Endodermal cell (in vitro differentiated cells): ENCODE results near the gene RYR2. TPM values are rescaled to one million over a fixed set of nuclear protein-coding genes. Genes with fewer than 3 reads are reported as not detected.

Experiments
- DNase-seq: peaks from one replicate; pipeline ENCODE4 v3.0.0-alpha.2; 2017
- H3K27ac ChIP-seq: 2 replicates; pipeline ENCODE4 v1.5.1; 2013; ENCODE audit warnings: mild to moderate bottlenecking, low read depth, low read length, moderate library complexity
- H3K27me3 ChIP-seq: 2 replicates; pipeline ENCODE4 v1.6.1; 2013; ENCODE audit warnings: mild to moderate bottlenecking, low read length, moderate library complexity; ENCODE audit not compliant: insufficient read depth, control insufficient read depth, poor library complexity, severe bottlenecking
- H3K36me3 ChIP-seq: 2 replicates; pipeline ENCODE4 v1.7.0; 2013; ENCODE audit warnings: mild to moderate bottlenecking, low read length, moderate library complexity; ENCODE audit not compliant: control insufficient read depth, insufficient read depth
- H3K4me1 ChIP-seq: one replicate; pipeline ENCODE4 v1.7.0; 2013; ENCODE audit warnings: low read length; ENCODE audit not compliant: control insufficient read depth, insufficient read depth
- H3K4me3 ChIP-seq: 2 replicates; pipeline ENCODE4 v1.5.1; 2013; ENCODE audit warnings: mild to moderate bottlenecking, low read length, moderate library complexity
- H3K9ac ChIP-seq: 2 replicates; pipeline ENCODE4 v1.6.1; 2013; ENCODE audit warnings: mild to moderate bottlenecking, low read length, moderate library complexity; ENCODE audit not compliant: poor library complexity, severe bottlenecking; ENCODE audit errors: extremely low read depth
- H3K9me3 ChIP-seq: 2 replicates; pipeline ENCODE4 v1.6.1; 2013; ENCODE audit warnings: mild to moderate bottlenecking, low read length, moderate library complexity; ENCODE audit not compliant: control insufficient read depth
- H3K27ac Mint-ChIP-seq: 2 replicates; pipeline ENCODE4 v1.8.0; 2020; ENCODE audit warnings: mixed read lengths
- H3K27me3 Mint-ChIP-seq: 2 replicates; pipeline ENCODE4 v1.8.0; 2021; ENCODE audit warnings: mild to moderate bottlenecking, mixed read lengths; ENCODE audit not compliant: insufficient read depth
- H3K36me3 Mint-ChIP-seq: 2 replicates; pipeline ENCODE4 v1.8.0; 2020; ENCODE audit warnings: low read depth, mixed read lengths
- H3K4me1 Mint-ChIP-seq: 2 replicates; pipeline ENCODE4 v1.8.0; 2020; ENCODE audit warnings: mixed read lengths
- H3K4me3 Mint-ChIP-seq: 2 replicates; pipeline ENCODE4 v1.8.0; 2020; ENCODE audit warnings: mild to moderate bottlenecking, moderate library complexity, mixed read lengths
- H3K9me3 Mint-ChIP-seq: 2 replicates; pipeline ENCODE4 v1.8.0; 2020; ENCODE audit warnings: mild to moderate bottlenecking, mixed read lengths
- CTCF ChIP-seq: fragments of 200-600 bp; sonication (generic); conservative IDR thresholded peaks from 2 replicates; pipeline ENCODE4 v1.5.0; 2021; ENCODE audit warnings: antibody characterized with exemption, mild to moderate bottlenecking
- WGBS, 2 experiments: methylation state at CpG; one replicate each; pipeline versions ENCODE4 v1.1.5 to v1.1.7; 2013; ENCODE audit warnings: missing lambda C conversion rate in 2 of 2, mixed read lengths in 1 of 2; ENCODE audit not compliant: insufficient coverage in 1 of 2, insufficient read length in 1 of 2; 5-methylcytosine and 5-hydroxymethylcytosine counted together
- total RNA-seq, 2 donors: library from RNA; stranded (reverse); fragmentation: NEBNext Ultra II Directional in 1 of 2; extraction: Animal tissue kit (Norgen Biotek cat#: 25700) in 1 of 2; gene quantifications; 2 replicates in 1 of 2; 3 replicates in 1 of 2; pipeline ENCODE4 v1.2.1, GENCODE V29; 2021

Gene RYR2
- total RNA-seq, 2 donors from 2014 or later, result 0.95 to 2.4 TPM

- no peak for DNase-seq
- Histone ChIP-seq H3K9ac (no peak overlapping the region), H3K9me3 (no peaks in the 10 kb centered on the region), H3K4me1 (peaks cover 7% of the 10 kb centered on the region), H3K36me3 (no peaks in the 10 kb centered on the region), H3K4me3 (no peak overlapping the region), H3K27me3 (no peaks in the 10 kb centered on the region), H3K27ac (no peak overlapping the region)
- Mint-ChIP-seq H3K36me3 (no peaks in the 10 kb centered on the region), H3K27me3 (no peaks in the 10 kb centered on the region), H3K4me3 (no peak overlapping the region), H3K9me3 (no peaks in the 10 kb centered on the region), H3K27ac (no peak overlapping the region), H3K4me1 (no peaks in the 10 kb centered on the region)
- no peak for TF ChIP-seq CTCF
- WGBS, 2 experiments, result 77 to 86% methylated on average over 4 of the region's 4 CpGs
These were observed 162.9 kb downstream of the RYR2 start for GRCh38 chr1:237204841-237205240.

GRCh38 chr1:237205400-237206064 is 163.5 kb downstream of the RYR2 start:
- Histone ChIP-seq H3K9ac (no peak overlapping the region), H3K4me1 (peaks cover 6% of the 10 kb centered on the region), H3K9me3 (no peaks in the 10 kb centered on the region), H3K4me3 (no peak overlapping the region), H3K27me3 (no peaks in the 10 kb centered on the region), H3K27ac (no peak overlapping the region), H3K36me3 (no peaks in the 10 kb centered on the region)
- Mint-ChIP-seq H3K27ac (no peak overlapping the region), H3K4me3 (no peak overlapping the region), H3K36me3 (no peaks in the 10 kb centered on the region), H3K27me3 (no peaks in the 10 kb centered on the region), H3K4me1 (no peaks in the 10 kb centered on the region), H3K9me3 (no peaks in the 10 kb centered on the region)
- TF ChIP-seq CTCF, result no peak
- no peak for DNase-seq
- 88% methylated on average over 10 to 14 of the region's 14 CpGs for WGBS, 2 experiments

GRCh38 chr1:237206065-237206414 is 164.1 kb downstream of the RYR2 start:
- H3K27me3 Mint-ChIP-seq, result no peaks in the 10 kb centered on the region
- no peak overlapping the region for H3K27ac Mint-ChIP-seq
- H3K4me3 Mint-ChIP-seq, result no peak overlapping the region
- H3K36me3 Mint-ChIP-seq, result no peaks in the 10 kb centered on the region
- H3K27me3 ChIP-seq, result no peaks in the 10 kb centered on the region
- no peaks in the 10 kb centered on the region for H3K4me1 Mint-ChIP-seq
- no peak overlapping the region for H3K9ac ChIP-seq
- H3K4me1 ChIP-seq, result peaks cover 3% of the 10 kb centered on the region
- H3K9me3 Mint-ChIP-seq, result no peaks in the 10 kb centered on the region
- 88 to 91% methylated on average over 2 to 6 of the region's 6 CpGs for WGBS, 2 experiments
- no peaks in the 10 kb centered on the region for H3K9me3 ChIP-seq
- DNase-seq, result no peak
- H3K27ac ChIP-seq, result no peak overlapping the region
- no peak overlapping the region for H3K4me3 ChIP-seq
- no peaks in the 10 kb centered on the region for H3K36me3 ChIP-seq
- TF ChIP-seq CTCF, result no peak
